OCI-LY3 (cell line): ENCODE measurements around the gene AREL1.

ENCODE experiments used
- H2AFZ ChIP-seq: fragments of 200-600, 300-600 bp; shearing (Covaris generic); 2 replicates; pipeline ENCODE4 v1.6.0; 2014; ENCODE audit warnings: antibody characterized with exemption, low read depth, low read length
- H3K27ac ChIP-seq: fragments of 200-600, 300-600 bp; sonication (generic); 2 replicates; pipeline ENCODE4 v1.5.1; 2014; ENCODE audit warnings: mild to moderate bottlenecking, low read length, moderate library complexity, mixed read lengths
- H3K27me3 ChIP-seq: fragments of 200-600, 300-600 bp; sonication (generic); 2 replicates; pipeline ENCODE4 v1.6.1; 2014; ENCODE audit warnings: low read depth, low read length, mixed read lengths
- H3K36me3 ChIP-seq: fragments of 200-600, 300-600 bp; sonication (generic); replicated peaks from 2 replicates; pipeline ENCODE3; 2014; ENCODE audit warnings: low read depth, low read length, mixed read lengths
- H3K4me1 ChIP-seq: fragments of 300-600, 200-600 bp; sonication (generic); 2 replicates; pipeline ENCODE4 v1.6.1; 2014; ENCODE audit warnings: low read length, mixed read lengths
- H3K4me2 ChIP-seq: fragments of 200-600, 300-600 bp; sonication (generic); 2 replicates; pipeline ENCODE4 v1.6.1; 2014; ENCODE audit warnings: low read length, mixed read lengths
- H3K4me3 ChIP-seq: fragments of 300-600, 200-600 bp; sonication (generic); 2 replicates; pipeline ENCODE4 v1.5.1; 2014; ENCODE audit warnings: antibody characterized with exemption, mild to moderate bottlenecking, low read length, moderate library complexity
- H3K79me2 ChIP-seq: fragments of 300-600, 200-600 bp; shearing (Covaris generic); 2 replicates; pipeline ENCODE4 v1.6.1; 2014; ENCODE audit warnings: mild to moderate bottlenecking, low read length, mixed read lengths
- H3K9ac ChIP-seq: fragments of 300-600, 200-600 bp; shearing (Covaris generic); 2 replicates; pipeline ENCODE4 v1.6.0; 2014; ENCODE audit warnings: mild to moderate bottlenecking, low read length, moderate library complexity
- H3K9me3 ChIP-seq: fragments of 200-600, 300-600 bp; shearing (Covaris generic); 2 replicates; pipeline ENCODE4 v1.6.1; 2014; ENCODE audit warnings: low read length, mixed read lengths; ENCODE audit not compliant: insufficient read depth
- H4K20me1 ChIP-seq: fragments of 200-600, 300-600 bp; sonication (generic); 2 replicates; pipeline ENCODE4 v1.6.1; 2016; ENCODE audit warnings: low read length, mixed read lengths; ENCODE audit not compliant: insufficient read depth
- CTCF ChIP-seq: fragments of 200-600, 300-600 bp; sonication (generic); IDR thresholded peaks from 2 replicates; pipeline ENCODE4 v1.5.1; 2014; ENCODE audit warnings: antibody characterized with exemption, low read length, low read depth
- EZH2phosphoT487 ChIP-seq: fragments of 200-600 bp; shearing (Covaris generic); IDR thresholded peaks from 2 replicates; pipeline ENCODE4 v1.6.1; 2018; ENCODE audit warnings: antibody characterized with exemption, mixed run types, low read depth

The AREL1 gene

DNA sequence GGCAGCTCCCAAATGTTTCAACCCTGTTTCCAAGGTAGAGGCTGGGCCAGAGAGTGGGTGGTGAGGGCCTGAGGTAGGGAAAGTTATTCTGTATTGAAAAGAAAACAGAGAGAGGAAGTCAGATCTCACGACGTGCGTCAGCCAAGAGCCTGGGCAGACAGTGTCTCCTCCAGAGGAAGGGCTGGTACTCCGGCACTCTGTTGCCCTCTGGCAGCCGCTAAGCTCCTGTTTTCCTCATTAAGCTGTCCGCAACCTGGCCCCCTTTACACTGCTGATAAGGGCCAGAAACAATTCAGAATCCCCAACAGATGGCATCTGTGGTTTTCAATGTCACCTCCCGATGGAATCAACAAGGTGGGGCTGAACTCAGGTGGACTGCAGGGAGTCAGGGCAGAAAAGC lies 74.8 kb downstream of the AREL1 start:
- Histone ChIP-seq H4K20me1 (no peaks in the 10 kb centered on the region), H3K36me3 (no peaks in the 10 kb centered on the region), H3K9ac (peak overlapping the region; percentile 33; the same call in 1 of the 2 replicates), H3K4me2 (peak overlapping the region; percentile 53), H3K79me2 (no peaks in the 10 kb centered on the region), H3K27ac (no peak overlapping the region), H3K4me3 (peak overlapping the region; percentile 22), H3K9me3 (no peaks in the 10 kb centered on the region), H2AFZ (peak overlapping the region; percentile 84; the same call in 1 of the 2 replicates), H3K4me1 (peaks cover 11% of the 10 kb centered on the region), H3K27me3 (0 out of 2 replicates have a peak, but pooled peaks cover 13% of the 10 kb centered on the region)
- TF ChIP-seq EZH2phosphoT487: no peak
- peak; percentile 34 for TF ChIP-seq CTCF

DNA sequence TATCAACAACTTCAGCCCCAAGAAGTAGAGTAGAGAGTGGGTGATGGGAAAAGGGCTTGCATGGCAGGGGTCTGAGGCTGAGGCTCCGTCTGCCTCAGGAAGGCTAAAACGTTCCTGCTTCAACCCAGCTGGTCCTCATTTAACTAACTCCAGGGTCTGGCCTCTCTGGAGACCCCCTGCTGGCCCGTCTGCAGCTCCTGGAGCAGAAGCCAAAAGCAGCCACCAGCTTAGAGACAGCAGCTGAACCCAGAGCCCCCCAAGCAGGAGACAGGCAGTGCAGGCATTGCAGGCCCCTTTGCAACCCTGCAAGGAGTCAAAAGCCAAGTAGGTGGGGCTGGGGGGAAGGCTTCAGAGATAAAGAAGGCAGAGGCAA lies 75.7 kb downstream of the AREL1 start:
- no peaks in the 10 kb centered on the region for H3K79me2 ChIP-seq
- H3K27ac ChIP-seq: no peak overlapping the region
- H4K20me1 ChIP-seq: no peaks in the 10 kb centered on the region
- no peak overlapping the region for H2AFZ ChIP-seq
- H3K9me3 ChIP-seq: no peaks in the 10 kb centered on the region
- peaks cover 11% of the 10 kb centered on the region for H3K4me1 ChIP-seq
- no peaks in the 10 kb centered on the region for H3K36me3 ChIP-seq
- H3K27me3 ChIP-seq: 0 out of 2 replicates have a peak, but pooled peaks cover 13% of the 10 kb centered on the region
- H3K4me3 ChIP-seq: no peak overlapping the region
- H3K4me2 ChIP-seq: no peak overlapping the region
- TF ChIP-seq CTCF (no peak), EZH2phosphoT487 (no peak)
- no peak overlapping the region for H3K9ac ChIP-seq

DNA sequence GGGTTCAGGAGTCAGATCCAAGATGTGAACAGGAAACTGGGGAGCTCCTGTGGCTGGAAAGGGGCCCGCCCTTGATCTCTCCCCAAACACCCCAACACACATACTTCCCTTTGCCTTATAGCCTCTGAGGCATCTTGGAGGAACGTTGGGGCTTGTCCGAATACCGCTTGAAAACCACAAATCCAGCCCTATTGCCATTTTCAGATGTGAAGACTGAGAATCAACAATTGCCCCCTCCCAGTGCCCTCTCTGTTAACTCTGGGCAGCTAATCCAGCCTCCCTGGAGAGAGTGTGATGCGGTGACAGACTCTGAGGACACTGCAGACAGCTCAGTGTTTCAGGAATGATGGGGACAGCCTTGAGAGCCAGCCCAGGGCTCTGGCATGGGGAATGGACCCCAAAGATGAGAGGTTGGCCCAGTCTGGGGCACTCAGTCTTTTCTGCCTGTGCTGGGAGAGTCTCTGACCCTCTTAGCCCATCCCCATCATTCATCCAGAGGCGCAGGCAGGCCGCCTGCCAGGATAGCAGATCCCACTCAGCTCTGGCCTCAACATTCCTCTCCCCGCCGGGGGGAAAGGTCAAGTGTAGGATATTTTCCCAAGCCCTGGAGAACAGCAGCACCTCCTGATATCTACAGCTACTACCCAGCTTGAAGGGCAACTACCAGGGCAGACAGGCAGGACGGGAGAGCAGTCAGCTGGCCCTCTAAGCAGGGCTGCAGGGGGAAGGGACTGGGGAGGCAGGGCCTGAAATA lies 76.3 kb downstream of the AREL1 start:
- TF ChIP-seq EZH2phosphoT487 (no peak), CTCF (no peak)
- Histone ChIP-seq H3K27ac (no peak overlapping the region), H4K20me1 (no peaks in the 10 kb centered on the region), H3K9ac (no peak overlapping the region), H3K79me2 (no peaks in the 10 kb centered on the region), H3K4me1 (peaks cover 11% of the 10 kb centered on the region), H3K4me2 (no peak overlapping the region), H3K36me3 (no peaks in the 10 kb centered on the region), H3K27me3 (0 out of 2 replicates have a peak, but pooled peaks cover 13% of the 10 kb centered on the region), H2AFZ (no peak overlapping the region), H3K9me3 (no peaks in the 10 kb centered on the region), H3K4me3 (no peak overlapping the region)

DNA sequence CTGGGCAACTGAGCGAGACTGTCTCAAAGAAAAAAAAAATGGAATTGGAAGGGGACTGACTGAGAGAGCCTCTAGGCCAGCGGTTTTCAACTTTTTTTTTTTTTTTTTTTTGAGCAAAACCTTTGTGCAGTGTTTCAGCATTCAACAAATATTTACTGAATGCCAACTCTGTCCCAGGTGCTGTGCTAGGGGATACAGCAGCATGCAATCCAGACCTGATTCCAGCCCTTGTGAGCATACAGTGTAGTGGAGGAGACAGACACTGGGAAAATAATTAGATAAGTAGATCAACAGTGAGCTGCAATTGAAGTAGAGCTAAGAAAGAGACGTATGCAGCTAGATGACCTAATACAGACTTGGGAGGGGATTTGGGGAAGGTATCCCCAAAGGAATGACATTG lies 77.0 kb downstream of the AREL1 start:
- Histone ChIP-seq H3K27ac (no peak overlapping the region), H3K9ac (no peak overlapping the region), H3K9me3 (no peaks in the 10 kb centered on the region), H3K79me2 (no peaks in the 10 kb centered on the region), H3K27me3 (0 out of 2 replicates have a peak, but pooled peaks cover 13% of the 10 kb centered on the region), H2AFZ (no peak overlapping the region), H3K36me3 (no peaks in the 10 kb centered on the region), H3K4me2 (no peak overlapping the region), H3K4me3 (no peak overlapping the region), H3K4me1 (peaks cover 11% of the 10 kb centered on the region), H4K20me1 (no peaks in the 10 kb centered on the region)
- TF ChIP-seq EZH2phosphoT487 (no peak), CTCF (no peak)
